ENCODE data around the gene CATSPER3. TPM values are rescaled to one million over a fixed set of nuclear protein-coding genes. Genes with fewer than 3 reads are reported as not detected.

Gene CATSPER3
- total RNA-seq, 1 experiment from 2014 or later: 0.57 TPM

DNA sequence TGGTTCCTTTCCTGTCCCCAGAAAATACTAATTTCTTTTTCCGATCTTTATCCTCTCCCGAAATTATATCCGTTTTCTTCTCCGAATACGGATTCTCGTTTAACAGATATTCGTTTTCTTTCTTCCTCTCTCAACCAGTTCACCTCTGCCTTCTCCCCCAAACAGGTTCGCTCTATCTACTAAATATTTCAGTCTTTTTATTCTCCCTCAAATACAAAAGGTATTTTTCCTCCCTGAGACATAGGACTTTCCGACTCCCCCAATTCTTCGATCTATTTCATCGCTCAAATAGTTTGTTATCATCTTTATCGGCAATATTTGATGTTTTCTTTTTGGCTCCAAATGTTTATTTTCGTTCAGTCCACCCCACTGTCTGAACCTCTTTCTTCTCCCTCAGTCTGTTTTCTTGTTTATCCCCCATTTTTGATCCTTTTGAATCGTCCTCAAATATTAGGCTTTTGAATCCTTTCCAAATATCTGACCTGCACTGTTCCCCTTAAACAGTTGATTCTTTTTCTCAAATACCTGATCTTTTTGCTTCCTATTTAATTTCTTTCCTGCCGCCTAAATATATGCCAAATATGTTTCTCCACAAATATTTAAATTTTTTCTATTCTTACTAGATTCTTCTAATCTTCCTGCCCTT is 61.9 kb downstream of the CATSPER3 start:
- Histone ChIP-seq H3K4me3 (no peak overlapping the region), H3F3A (ENCODE audit: insufficient read depth, low read depth) (peaks cover 5% of the 10 kb centered on the region; the same call in 1 of the 2 replicates), H3K27ac (no peak overlapping the region), H3K79me2 (ENCODE audit: low read depth) (peaks cover 48% of the 10 kb centered on the region), H3K27me3 (ENCODE audit: insufficient read depth, low read depth) (no peaks in the 10 kb centered on the region), H3K4me1 (replicated peaks; ENCODE audit: insufficient read depth) (peaks cover 19% of the 10 kb centered on the region), H3K9me2 (ENCODE audit: insufficient read depth) (no peaks in the 10 kb centered on the region), H4K20me1 (ENCODE audit: insufficient read depth) (no peaks in the 10 kb centered on the region), H3K36me3 (ENCODE audit: low read depth) (no peaks in the 10 kb centered on the region), H3K9me3 (ENCODE audit: insufficient read depth, low read depth) (no peaks in the 10 kb centered on the region), H2AFZ (no peak overlapping the region), H3K4me2 (no peak overlapping the region)
- intact Hi-C loops (cut with micrococcal nuclease; ENCODE audit: unreplicated experiment): loop anchor here (10.0 kb wide), 1 partner anchor 55 kb away; no protein-coding TSS in a partner anchor
- ChIA-PET POLR2A (ENCODE audit: unreplicated experiment) (no interaction called here), CTCF (no interaction called here)
- no TSS peak for BruUV-seq (replicated peaks)
- no peak for TF ChIP-seq EZH2 (IDR thresholded peaks at IDR 0.05; ENCODE audit: low read depth)
- TF ChIP-seq, protein P1, sequence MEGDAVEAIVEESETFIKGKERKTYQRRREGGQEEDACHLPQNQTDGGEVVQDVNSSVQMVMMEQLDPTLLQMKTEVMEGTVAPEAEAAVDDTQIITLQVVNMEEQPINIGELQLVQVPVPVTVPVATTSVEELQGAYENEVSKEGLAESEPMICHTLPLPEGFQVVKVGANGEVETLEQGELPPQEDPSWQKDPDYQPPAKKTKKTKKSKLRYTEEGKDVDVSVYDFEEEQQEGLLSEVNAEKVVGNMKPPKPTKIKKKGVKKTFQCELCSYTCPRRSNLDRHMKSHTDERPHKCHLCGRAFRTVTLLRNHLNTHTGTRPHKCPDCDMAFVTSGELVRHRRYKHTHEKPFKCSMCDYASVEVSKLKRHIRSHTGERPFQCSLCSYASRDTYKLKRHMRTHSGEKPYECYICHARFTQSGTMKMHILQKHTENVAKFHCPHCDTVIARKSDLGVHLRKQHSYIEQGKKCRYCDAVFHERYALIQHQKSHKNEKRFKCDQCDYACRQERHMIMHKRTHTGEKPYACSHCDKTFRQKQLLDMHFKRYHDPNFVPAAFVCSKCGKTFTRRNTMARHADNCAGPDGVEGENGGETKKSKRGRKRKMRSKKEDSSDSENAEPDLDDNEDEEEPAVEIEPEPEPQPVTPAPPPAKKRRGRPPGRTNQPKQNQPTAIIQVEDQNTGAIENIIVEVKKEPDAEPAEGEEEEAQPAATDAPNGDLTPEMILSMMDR (conservative IDR thresholded peaks at IDR 0.05): no peak
- no peak for DNase-seq

DNA sequence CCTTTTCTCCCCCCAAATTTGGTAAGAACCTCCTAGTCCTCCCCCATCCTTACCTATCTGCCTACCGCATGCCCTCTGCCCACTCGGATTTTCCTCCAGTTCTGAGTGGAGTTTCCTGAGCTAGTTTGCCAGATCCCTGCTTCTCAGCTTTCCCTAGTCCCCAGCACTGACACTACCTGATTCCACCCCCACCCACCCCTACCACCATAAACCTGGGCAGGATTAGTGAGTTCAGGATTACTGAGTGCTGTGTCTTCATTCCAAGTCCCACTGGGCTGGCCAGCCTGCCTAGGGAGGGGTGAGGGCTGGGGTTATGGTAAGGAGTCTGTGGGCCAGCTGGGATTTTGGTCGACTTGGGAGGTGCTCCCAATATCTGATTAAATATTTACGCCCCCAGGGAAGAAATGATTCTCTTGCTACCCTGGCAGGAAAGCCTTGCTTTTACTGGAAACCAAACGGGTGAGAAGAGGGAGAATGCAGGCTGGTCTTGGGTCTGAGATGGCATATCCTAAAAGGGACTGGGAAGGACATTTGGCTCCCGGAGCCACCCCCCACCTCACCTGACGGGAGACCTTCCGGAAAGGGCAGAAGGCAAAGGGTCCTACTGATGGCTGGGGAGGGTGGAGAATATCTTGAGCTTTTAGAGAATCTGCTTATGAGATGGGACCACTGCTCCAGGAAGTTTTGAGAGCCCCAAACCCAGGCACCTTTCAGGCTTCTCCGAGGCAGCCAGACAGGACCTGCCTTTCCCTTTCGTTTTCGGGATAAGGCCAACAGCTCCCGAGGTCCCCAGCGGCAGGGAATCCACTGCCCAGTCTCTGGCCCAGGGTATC is 62.6 kb downstream of the CATSPER3 start:
- Histone ChIP-seq H3K36me3 (ENCODE audit: low read depth) (no peaks in the 10 kb centered on the region), H2AFZ (no peak overlapping the region), H3K79me2 (ENCODE audit: low read depth) (peaks cover 48% of the 10 kb centered on the region), H3K9me3 (ENCODE audit: insufficient read depth, low read depth) (no peaks in the 10 kb centered on the region), H3K4me3 (no peak overlapping the region), H4K20me1 (ENCODE audit: insufficient read depth) (no peaks in the 10 kb centered on the region), H3K27ac (no peak overlapping the region), H3K4me1 (replicated peaks; ENCODE audit: insufficient read depth) (peaks cover 21% of the 10 kb centered on the region), H3K27me3 (ENCODE audit: insufficient read depth, low read depth) (no peaks in the 10 kb centered on the region), H3K9me2 (ENCODE audit: insufficient read depth) (no peaks in the 10 kb centered on the region), H3K4me2 (no peak overlapping the region), H3F3A (ENCODE audit: insufficient read depth, low read depth) (peaks cover 8% of the 10 kb centered on the region; the same call in 1 of the 2 replicates)
- ChIA-PET CTCF (no interaction called here), POLR2A (ENCODE audit: unreplicated experiment) (no interaction called here)
- TF ChIP-seq EZH2 (IDR thresholded peaks at IDR 0.05; ENCODE audit: low read depth): no peak
- TF ChIP-seq, protein P1 (conservative IDR thresholded peaks at IDR 0.05): no peak
- intact Hi-C loops (cut with micrococcal nuclease; ENCODE audit: unreplicated experiment): loop anchor here (10.0 kb wide), 1 partner anchor 54 kb away; no protein-coding TSS in a partner anchor
- BruUV-seq (replicated peaks): no TSS peak
- DNase-seq: no peak

DNA sequence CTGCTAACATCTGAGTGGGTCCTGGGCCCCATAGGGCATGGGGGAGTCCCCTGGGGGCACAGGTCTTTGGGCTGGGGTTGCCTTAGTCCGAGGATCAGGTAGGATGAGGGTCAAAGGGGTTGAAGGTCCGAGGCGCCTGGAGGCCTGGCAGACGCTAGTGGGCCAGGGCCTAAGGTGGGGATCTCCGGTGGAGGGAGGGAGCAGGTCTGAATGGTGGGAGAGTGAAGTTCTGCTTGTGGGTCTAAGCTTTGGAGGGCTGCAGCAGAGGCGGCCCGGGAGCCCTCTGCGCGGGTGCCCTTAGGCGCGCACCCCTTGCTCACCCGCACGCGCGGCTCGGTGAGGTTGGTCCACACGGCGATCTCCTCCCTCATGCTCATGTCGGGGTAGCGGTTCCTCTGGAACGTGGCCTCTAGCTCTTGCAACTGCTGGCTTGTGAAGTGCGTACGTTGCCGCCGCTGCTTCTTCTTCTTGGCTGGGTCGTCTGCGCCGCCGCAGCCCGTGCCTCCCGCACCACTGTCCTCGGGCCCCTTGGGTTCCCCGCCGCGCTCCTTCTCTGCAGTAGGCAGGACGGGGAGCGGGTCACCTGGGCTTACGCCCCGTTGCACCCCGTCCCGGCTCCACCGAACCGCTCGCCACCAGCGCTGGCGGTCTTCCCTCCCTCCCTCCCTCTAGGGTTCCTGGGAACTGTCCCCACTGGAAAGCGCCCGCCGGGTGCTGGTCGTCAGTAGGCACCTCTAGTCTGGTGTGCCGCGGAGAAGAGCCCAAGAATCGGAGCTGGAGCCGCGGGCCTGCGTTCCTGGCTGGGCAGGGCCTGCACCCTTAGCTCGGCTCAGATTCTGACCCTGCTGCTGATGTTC is 63.5 kb downstream of the CATSPER3 start:
- H3K27me3 ChIP-seq (ENCODE audit: insufficient read depth, low read depth): no peaks in the 10 kb centered on the region
- peaks cover 48% of the 10 kb centered on the region for H3K79me2 ChIP-seq (ENCODE audit: low read depth)

More for the DNA sequence above, 63.5 kb downstream of the CATSPER3 start:
- no peak for DNase-seq
- BruUV-seq (replicated peaks): no TSS peak
- no peak overlapping the region for H2AFZ ChIP-seq
- H3K4me2 ChIP-seq: peak overlapping the region; percentile 92
- no peak overlapping the region for H3K27ac ChIP-seq
- peaks cover 5% of the 10 kb centered on the region; the same call in 1 of the 2 replicates for H3F3A ChIP-seq (ENCODE audit: insufficient read depth, low read depth)
- H3K9me3 ChIP-seq (ENCODE audit: insufficient read depth, low read depth): no peaks in the 10 kb centered on the region
- H3K36me3 ChIP-seq (ENCODE audit: low read depth): no peaks in the 10 kb centered on the region
- intact Hi-C loops (cut with micrococcal nuclease; ENCODE audit: unreplicated experiment): loop anchor here (10.0 kb wide), 1 partner anchor 54 kb away; no protein-coding TSS in a partner anchor
- ChIA-PET CTCF (no interaction called here), POLR2A (ENCODE audit: unreplicated experiment) (no interaction called here)
- no peaks in the 10 kb centered on the region for H4K20me1 ChIP-seq (ENCODE audit: insufficient read depth)
- peak overlapping the region; percentile 100; the same call in 1 of the 2 replicates for H3K4me3 ChIP-seq
- H3K9me2 ChIP-seq (ENCODE audit: insufficient read depth): no peaks in the 10 kb centered on the region
- H3K4me1 ChIP-seq (replicated peaks; ENCODE audit: insufficient read depth): peaks cover 17% of the 10 kb centered on the region
- TF ChIP-seq EZH2 (IDR thresholded peaks at IDR 0.05; ENCODE audit: low read depth): no peak
- TF ChIP-seq, protein P1 (conservative IDR thresholded peaks at IDR 0.05): no peak

Data from PC-9 (cell line).